AG04449 (cell line): ENCODE measurements around the gene CDCA8.
"Not testable (repeated sequence)": the region's sequence is repeated elsewhere in the genome, so short reads cannot be mapped to it uniquely, and the experiment has no call there.

Experiments used
- CTCF ChIA-PET: fragments of 350-600 bp; formaldehyde crosslinking; extraction: SDS; loops from one replicate; lab custom pipeline; 2021; ENCODE audit warnings: antibody characterized with exemption; lab: Yijun Ruan, JAX
- POLR2A ChIA-PET: fragments of 400-600, 350-600 bp; formaldehyde crosslinking; extraction: SDS; loops from one replicate; lab custom pipeline; 2020; ENCODE audit warnings: antibody characterized with exemption, inconsistent platforms; lab: Yijun Ruan, JAX
- DNase-seq: peaks from one replicate; pipeline ENCODE4 v3.0.0-alpha.2; 2010; ENCODE audit warnings: low read depth, low spot score
- H3K4me3 ChIP-seq: 2 replicates; pipeline ENCODE4 v1.5.1; 2011; ENCODE audit warnings: low read depth, mild to moderate bottlenecking, control low read depth, low read length
- CTCF ChIP-seq: IDR thresholded peaks from one replicate; pipeline ENCODE4 v1.5.1; 2011; ENCODE audit warnings: mild to moderate bottlenecking, moderate library complexity, low read length, control low read depth, inconsistent platforms; ENCODE audit not compliant: insufficient read depth; ENCODE audit errors: missing control alignments

CDCA8 gene

GRCh38 chr1:37677808-37678207 lies 14.5 kb upstream of the CDCA8 start:
- no peak for DNase-seq
- TF ChIP-seq CTCF: no peak
- CTCF ChIA-PET: interaction anchor here (1.0 to 18.6 kb wide), 6 partner anchors 9 to 222 kb away, joined by 3 to 382 read pairs (median 30); partner anchors contain the start of genes CDCA8 and GNL2
- no peak overlapping the region for H3K4me3 ChIP-seq
- POLR2A ChIA-PET: no interaction called here

- TF ChIP-seq CTCF: no peak
- no peak for DNase-seq
- H3K4me3 ChIP-seq: no peak overlapping the region
- ChIA-PET CTCF (interaction anchor here (0.7 to 18.6 kb wide), 21 partner anchors 9 to 1165 kb away, joined by 3 to 382 read pairs (median 8); partner anchors contain the start of genes CDCA8, GNL2 and MEAF6), POLR2A (no interaction called here)
Observed at GRCh38 chr1:37680933-37681332, 11.4 kb upstream of the CDCA8 start.

- DNase-seq: no peak
- POLR2A ChIA-PET: no interaction called here
- CTCF ChIA-PET: interaction anchor here (0.7 to 18.6 kb wide), 44 partner anchors 9 to 1166 kb away, joined by 3 to 382 read pairs (median 5); partner anchors contain the start of genes CDCA8, GNL2, MEAF6 and MTF1
- peak; percentile 79 for TF ChIP-seq CTCF
- no peak overlapping the region for H3K4me3 ChIP-seq
Observed at GRCh38 chr1:37682334-37682987, 9.9 kb upstream of the CDCA8 start.

GRCh38 chr1:37684182-37684581 lies 8.1 kb upstream of the CDCA8 start:
- CTCF ChIA-PET: interaction anchor here (0.6 to 18.6 kb wide), 15 partner anchors 8 to 1167 kb away, joined by 3 to 382 read pairs (median 15); partner anchors contain the start of genes CDCA8, DNALI1, GNL2 and MEAF6
- DNase-seq, H3K4me3 ChIP-seq, POLR2A ChIA-PET: not testable (repeated sequence)

GRCh38 chr1:37685722-37686121 lies 6.6 kb upstream of the CDCA8 start:
- no peak for TF ChIP-seq CTCF
- DNase-seq: no peak
- ChIA-PET CTCF (interaction anchor here (1.2 to 18.6 kb wide), 7 partner anchors 11 to 230 kb away, joined by 3 to 382 read pairs (median 43); partner anchors contain the start of genes GNL2 and MEAF6), POLR2A (no interaction called here)
- H3K4me3 ChIP-seq: no peak overlapping the region

GRCh38 chr1:37687764-37688163 lies 4.6 kb upstream of the CDCA8 start:
- CTCF ChIA-PET: interaction anchor here (1.1 to 18.6 kb wide), 2 partner anchors 9 to 86 kb away, joined by 3 to 382 read pairs; partner anchors contain the start of gene GNL2
- H3K4me3 ChIP-seq, POLR2A ChIA-PET, DNase-seq: not testable (repeated sequence)

- CTCF ChIA-PET: interaction anchor here (1.2 to 7.1 kb wide), 5 partner anchors 8 to 217 kb away, joined by 4 to 57 read pairs (median 12); no protein-coding TSS in a partner anchor
- no peak for DNase-seq
- TF ChIP-seq CTCF: no peak
- peak overlapping the region; percentile 81; the same call in 1 of the 2 replicates for H3K4me3 ChIP-seq
- POLR2A ChIA-PET: interaction anchor here (0.6 to 0.9 kb wide), 2 partner anchors 9 to 93 kb away, joined by 3 read pairs; partner anchors contain the start of gene GNL2
Observed at GRCh38 chr1:37688926-37689325, 3.4 kb upstream of the CDCA8 start.
